NCI-H748 treated with DMSO at 0.1 percent for 48 hours (cell line): Measurements from ENCODE around the gene CXorf49.

Experiments used
- DNase-seq: peaks from one replicate; lab custom pipeline; 2025; lab: John Stamatoyannopoulos, UW

Gene CXorf49

DNA sequence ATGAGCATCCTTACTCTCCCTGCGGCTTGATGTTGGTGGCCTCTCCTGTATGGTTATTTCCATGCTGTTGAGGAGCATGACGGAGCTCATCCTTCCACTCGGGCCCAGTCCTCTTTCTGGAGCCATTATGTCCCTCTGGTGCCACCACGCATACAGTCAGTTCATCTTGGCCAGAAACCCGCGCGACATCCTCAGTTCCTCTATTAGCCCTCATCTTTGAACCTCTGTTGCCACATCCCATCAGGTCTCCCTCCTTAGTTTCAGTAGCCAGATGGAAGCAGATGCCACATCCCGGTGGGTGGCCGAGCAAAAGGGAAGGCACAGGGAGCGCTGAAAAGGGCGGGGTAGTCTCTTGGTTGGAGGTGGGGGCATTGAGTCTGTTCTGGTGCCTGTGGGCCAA is 46.1 kb downstream of the CXorf49 start:
- DNase-seq: no peak

DNA sequence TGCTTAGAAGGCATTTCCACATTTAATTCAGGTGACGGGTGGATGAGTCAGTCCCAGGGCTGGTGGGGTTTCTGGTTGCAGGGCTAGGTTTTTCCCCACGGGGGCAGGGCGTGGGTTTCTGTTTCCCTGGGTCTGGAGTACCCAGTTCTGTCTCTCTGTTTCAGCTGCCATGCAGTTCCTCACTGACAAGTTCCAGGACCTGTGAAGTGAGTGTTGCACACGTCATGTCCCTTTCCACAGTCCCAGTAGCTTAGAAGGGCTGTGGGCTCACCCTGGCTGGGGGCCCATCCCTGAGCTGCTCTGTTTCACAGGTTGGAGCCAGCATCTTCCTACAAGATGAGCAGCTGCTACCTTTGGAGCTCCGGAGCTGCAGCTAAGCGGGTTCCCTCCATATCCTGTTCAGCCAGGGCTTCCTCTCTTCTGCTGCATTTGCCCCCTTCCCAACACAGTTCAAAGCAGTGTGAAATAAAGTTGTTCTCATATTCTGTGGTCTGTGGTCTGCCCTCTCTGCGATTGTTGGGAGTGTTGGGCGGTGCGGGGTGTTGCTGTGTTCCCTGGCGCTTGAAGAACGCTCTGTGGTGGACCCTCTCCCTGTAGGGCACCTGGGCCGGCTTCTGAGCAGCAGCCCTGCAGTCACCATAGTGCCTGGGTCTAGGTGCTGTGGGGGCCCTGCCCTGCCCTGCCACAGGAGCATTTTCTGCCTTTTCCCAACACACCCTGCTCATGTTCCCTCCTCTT is 46.9 kb downstream of the CXorf49 start:
- DNase-seq: no peak

GRCh38 chrX:71669947-71670346 is 48.1 kb downstream of the CXorf49 start:
- DNase-seq: peak; percentile 1

GRCh38 chrX:71669492-71669891 is 48.6 kb downstream of the CXorf49 start:
- DNase-seq: no peak

DNA sequence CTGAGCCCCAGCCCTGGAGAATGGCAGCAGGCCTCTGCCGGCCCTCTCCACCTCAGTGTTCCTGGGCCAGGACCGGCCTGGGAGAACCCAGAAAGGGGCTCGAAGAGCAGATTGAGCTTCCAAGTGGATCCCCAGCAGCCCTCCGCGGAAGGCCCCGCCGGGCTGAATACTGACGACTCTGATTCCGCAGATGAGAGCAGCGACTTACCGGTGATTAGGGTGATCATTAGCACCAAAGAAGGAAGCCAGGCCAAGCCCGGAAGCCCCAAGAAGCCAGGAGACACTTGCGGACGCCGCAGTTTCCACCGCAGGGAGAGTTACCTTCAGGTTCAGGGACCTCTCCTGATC is 49.9 kb downstream of the CXorf49 start:
- DNase-seq: no peak

DNA sequence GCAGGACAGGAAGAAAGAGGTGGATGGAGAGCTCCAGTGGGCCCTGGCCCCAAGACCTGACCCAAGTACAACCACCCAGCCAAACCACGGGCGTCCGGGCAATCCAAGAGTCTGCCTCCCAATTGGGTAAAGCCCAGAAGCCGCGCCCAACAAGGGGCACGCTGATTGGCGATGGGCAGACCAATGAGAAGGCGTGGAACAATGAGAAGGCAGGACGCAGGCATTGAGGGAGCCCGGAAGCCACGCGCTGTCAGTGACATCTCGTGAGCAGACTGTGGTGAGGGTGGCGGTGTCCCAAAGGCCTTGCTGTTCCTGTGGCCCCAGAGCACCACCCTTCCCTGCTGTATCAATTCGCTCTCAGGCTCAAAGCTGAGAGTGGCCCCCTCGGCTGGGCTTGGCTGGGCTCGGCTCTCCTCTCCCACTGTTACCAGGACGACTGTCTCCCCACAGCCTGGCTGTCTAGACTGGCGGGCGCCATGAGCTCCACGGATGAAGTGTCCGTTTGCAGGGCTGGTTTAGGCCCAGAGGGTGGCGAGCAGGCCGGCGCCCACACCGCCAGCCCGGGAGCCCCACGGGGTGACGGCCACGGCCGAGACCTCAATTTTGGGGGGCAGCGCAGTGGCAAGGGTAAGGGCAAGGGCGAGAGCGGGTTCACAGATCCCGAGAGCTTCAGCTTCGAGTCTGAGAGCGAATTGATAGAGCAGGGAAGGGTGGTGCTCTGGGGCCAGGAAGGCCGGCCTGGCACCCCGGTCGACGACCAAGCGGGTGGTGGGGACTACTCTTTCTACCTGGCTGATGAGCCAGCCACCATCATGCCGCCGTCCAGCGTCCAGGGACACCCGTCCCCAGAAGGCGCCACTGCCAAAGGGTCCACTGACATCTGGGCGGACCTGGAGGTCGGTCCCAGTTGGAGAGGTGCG is 50.5 kb downstream of the CXorf49 start, which contains the start of gene LOC101059915:
Gene LOC101059915, plus strand, starts transcription at position 219 of the 920 bp plus-strand sequence.
- DNase-seq: no peak

- no peak for DNase-seq
These were observed 51.6 kb downstream of the CXorf49 start for GRCh38 chrX:71666240-71667223.

GRCh38 chrX:71665747-71666146 is 52.3 kb downstream of the CXorf49 start:
- no peak for DNase-seq

GRCh38 chrX:71664889-71665491 is 53.1 kb downstream of the CXorf49 start:
- no peak for DNase-seq
